ENCODE data around the gene ITM2A. TPM values are rescaled to one million over a fixed set of nuclear protein-coding genes. Genes with fewer than 3 reads are reported as not detected.

The ITM2A gene
- 25.4 and 96.1 TPM in 2 replicates for total RNA-seq

GRCh38 chrX:79366873-79367749 lies at the start of gene ITM2A:
ITM2A (minus strand) TSS chrX:79367334; CDS start chrX:79367215, 119 bp downstream.
- DNase-seq (ENCODE audit: low read depth in 2 of 2): peak; percentile 6 to 16

- no peak for DNase-seq (ENCODE audit: low read depth in 2 of 2)
Measured at GRCh38 chrX:79415056-79415455, 47.9 kb upstream of the ITM2A start.

- DNase-seq (ENCODE audit: low read depth in 2 of 2): no peak
Measured at GRCh38 chrX:79413963-79414362, 46.8 kb upstream of the ITM2A start.

- peak; percentile 36 to 59 for DNase-seq (ENCODE audit: low read depth in 2 of 2)
Measured at GRCh38 chrX:79412972-79413371, 45.8 kb upstream of the ITM2A start.

GRCh38 chrX:79412166-79412565 lies 45.0 kb upstream of the ITM2A start:
- DNase-seq (ENCODE audit: low read depth in 2 of 2): no peak

- no peak for DNase-seq (ENCODE audit: low read depth in 2 of 2)
Measured at GRCh38 chrX:79409657-79410056, 42.5 kb upstream of the ITM2A start.

GRCh38 chrX:79408623-79409322 lies 41.6 kb upstream of the ITM2A start:
- DNase-seq (ENCODE audit: low read depth in 2 of 2): no peak

- peak in 1 of 2 donors; percentile 20 for DNase-seq (ENCODE audit: low read depth in 2 of 2)
Measured at GRCh38 chrX:79400623-79401022, 33.5 kb upstream of the ITM2A start.

- DNase-seq (ENCODE audit: low read depth in 2 of 2): no peak
Measured at GRCh38 chrX:79375340-79375739, 8.2 kb upstream of the ITM2A start.

- DNase-seq (ENCODE audit: low read depth in 2 of 2): no peak
Measured at GRCh38 chrX:79371640-79372039, 4.5 kb upstream of the ITM2A start.

- DNase-seq (ENCODE audit: low read depth in 2 of 2): no peak
Measured at GRCh38 chrX:79371101-79371500, 4.0 kb upstream of the ITM2A start.

- DNase-seq (ENCODE audit: low read depth in 2 of 2): no peak
Measured at GRCh38 chrX:79369871-79370270, 2.7 kb upstream of the ITM2A start.

- no peak for DNase-seq (ENCODE audit: low read depth in 2 of 2)
Measured at GRCh38 chrX:79368441-79368840, 1.3 kb upstream of the ITM2A start.

- DNase-seq (ENCODE audit: low read depth in 2 of 2): peak in 1 of 2 donors; percentile 7
Measured at GRCh38 chrX:79367907-79368306, 773 bp upstream of the ITM2A start.

- no peak for DNase-seq (ENCODE audit: low read depth in 2 of 2)
Measured at GRCh38 chrX:79366556-79366872, 620 bp downstream of the ITM2A start.

GRCh38 chrX:79365591-79365990 lies 1.5 kb downstream of the ITM2A start:
- no peak for DNase-seq (ENCODE audit: low read depth in 2 of 2)

- no peak for DNase-seq (ENCODE audit: low read depth in 2 of 2)
Measured at GRCh38 chrX:79364306-79364705, 2.8 kb downstream of the ITM2A start.

- no peak for DNase-seq (ENCODE audit: low read depth in 2 of 2)
Measured at GRCh38 chrX:79361192-79361870, 5.8 kb downstream of the ITM2A start.

GRCh38 chrX:79336869-79337815 lies 30.0 kb downstream of the ITM2A start:
- no peak for DNase-seq (ENCODE audit: low read depth in 2 of 2)

GRCh38 chrX:79330022-79330421 lies 37.1 kb downstream of the ITM2A start:
- DNase-seq (ENCODE audit: low read depth in 2 of 2): no peak

- no peak for DNase-seq (ENCODE audit: low read depth in 2 of 2)
Measured at GRCh38 chrX:79325263-79325958, 41.7 kb downstream of the ITM2A start.

Measured in lung microvascular endothelial cell (primary cell).